HCT116 (cell line): ENCODE measurements around the gene ARHGEF35. TPM values are rescaled to one million over a fixed set of nuclear protein-coding genes. Genes with fewer than 3 reads are reported as not detected.

Source experiments
- ATAC-seq: fragments of 200-7000 bp; cut with Tn5 transposase; 2 replicates; pipeline ENCODE4 v1.9.1; 2020; ENCODE audit warnings: mild to moderate bottlenecking, moderate library complexity
- BruUV-seq: library from RNA; stranded (reverse); fragments of 400-500 nt; replicated peaks from 2 replicates; lab custom pipeline; 2021; lab: Mats Ljungman, UMichigan
- CTCF ChIA-PET: fragments of 300-600 bp; sonication (Branson Sonifier 250); formaldehyde crosslinking; loops from one replicate; lab custom pipeline; 2021; ENCODE audit warnings: antibody characterized with exemption; lab: Charles Lee
- POLR2A ChIA-PET: fragments of 300-600, 350-600 bp; sonication (Branson Sonifier 250); formaldehyde crosslinking; loops from one replicate; lab custom pipeline; 2021; ENCODE audit warnings: antibody characterized with exemption; lab: Charles Lee
- RAD21 ChIA-PET, 2 experiments: fragments of 300-600 bp; sonication (Branson Sonifier 250); formaldehyde crosslinking; loops; one replicate each; lab custom pipeline; 2023; ENCODE audit warnings: low total read pairs in 2 of 2; ENCODE audit not compliant: uncharacterized antibody in 2 of 2, unreplicated experiment in 2 of 2, low non-redundant PET in 1 of 2; lab: Charles Lee
- DNase-seq: peaks from one replicate; pipeline ENCODE4 v3.0.0-alpha.2; 2010; ENCODE audit warnings: low read depth, low spot score
- H2AFZ ChIP-seq: fragments of 200-600 bp; shearing (Covaris generic), sonication (generic); 2 replicates; pipeline ENCODE4 v1.6.1; 2017; ENCODE audit warnings: low read depth, mixed run types, mixed read lengths, antibody characterized with exemption, low read length; ENCODE audit not compliant: poor library complexity, severe bottlenecking
- H3K27ac ChIP-seq: 2 replicates; pipeline ENCODE4 v1.5.1; 2012; ENCODE audit warnings: low read depth, low read length
- H3K27me3 ChIP-seq: fragments of 200-600 bp; sonication (generic); 2 replicates; pipeline ENCODE4 v1.6.1; 2016; ENCODE audit warnings: mixed run types, low read length, mixed read lengths; ENCODE audit not compliant: insufficient read depth
- H3K36me3 ChIP-seq, 2 experiments: fragments of 200-500 bp in 1 of 2; fragments of 200-600 bp in 1 of 2; sonication (Bioruptor generic) in 1 of 2; sonication (generic) in 1 of 2; 2 replicates each; pipeline versions ENCODE4 v1.5.1 to v1.6.1; 2014 to 2016; ENCODE audit warnings: low read length in 2 of 2, inconsistent platforms in 1 of 2, mixed read lengths in 1 of 2, mixed run types in 1 of 2; ENCODE audit not compliant: insufficient read depth in 2 of 2, control insufficient read depth in 1 of 2
- H3K4me1 ChIP-seq, 2 experiments: fragments of 200-600 bp in 1 of 2; sonication (generic) in 1 of 2; 2 replicates each; pipeline versions ENCODE4 v1.5.1 to v1.6.1; 2012 to 2017; ENCODE audit warnings: low read length in 2 of 2, inconsistent platforms in 1 of 2, mild to moderate bottlenecking in 1 of 2, mixed read lengths in 1 of 2, mixed run types in 1 of 2, moderate library complexity in 1 of 2; ENCODE audit not compliant: insufficient read depth in 2 of 2, control insufficient read depth in 1 of 2
- H3K4me2 ChIP-seq: fragments of 200-600 bp; sonication (generic); 2 replicates; pipeline ENCODE4 v1.6.1; 2017; ENCODE audit warnings: mixed run types, low read length, mixed read lengths
- H3K4me3 ChIP-seq, 2 experiments: fragments of 200-600 bp in 1 of 2; sonication (generic) in 1 of 2; replicated peaks in 1 of 2; 2 replicates each; pipeline ENCODE4 v1.5.1; 2011 to 2016; ENCODE audit warnings: low read length in 2 of 2, control low read depth in 1 of 2, low read depth in 1 of 2, mild to moderate bottlenecking in 1 of 2, mixed read lengths in 1 of 2, mixed run types in 1 of 2
- H3K79me2 ChIP-seq: fragments of 200-600 bp; sonication (generic); 2 replicates; pipeline ENCODE4 v1.6.1; 2017; ENCODE audit warnings: mild to moderate bottlenecking, mixed run types, low read length, moderate library complexity, mixed read lengths; ENCODE audit not compliant: insufficient read depth
- H3K9ac ChIP-seq: fragments of 200-600 bp; sonication (generic); 2 replicates; pipeline ENCODE4 v1.6.1; 2016; ENCODE audit warnings: low read length, mixed read lengths
- H3K9me2 ChIP-seq: fragments of 200-600 bp; sonication (generic), shearing (Covaris generic); 2 replicates; pipeline ENCODE4 v1.6.1; 2017; ENCODE audit warnings: mixed run types, mild to moderate bottlenecking, moderate library complexity; ENCODE audit not compliant: insufficient read depth
- H3K9me3 ChIP-seq, 2 experiments: fragments of 200-500 bp in 1 of 2; fragments of 200-600 bp in 1 of 2; sonication (Bioruptor generic) in 1 of 2; sonication (generic) in 1 of 2; 2 replicates each; pipeline ENCODE4 v1.6.1; 2014 to 2017; ENCODE audit warnings: low read length in 2 of 2, mixed read lengths in 2 of 2, inconsistent platforms in 1 of 2, low read depth in 1 of 2, mild to moderate bottlenecking in 1 of 2, mixed run types in 1 of 2, moderate library complexity in 1 of 2; ENCODE audit not compliant: control insufficient read depth in 1 of 2, insufficient read depth in 1 of 2
- H4K20me1 ChIP-seq: fragments of 200-600 bp; sonication (generic), shearing (Covaris generic); 2 replicates; pipeline ENCODE4 v1.6.1; 2017; ENCODE audit warnings: mixed run types, mild to moderate bottlenecking, moderate library complexity; ENCODE audit not compliant: insufficient read depth
- EZH2phosphoT487 ChIP-seq: fragments of 200-600 bp; IDR thresholded peaks from 2 replicates; pipeline ENCODE4 v1.6.1; 2018; ENCODE audit warnings: antibody characterized with exemption, borderline replicate concordance
- JUND ChIP-seq: IDR thresholded peaks from 2 replicates; pipeline ENCODE4 v1.6.1; 2012
- POLR2A ChIP-seq: IDR thresholded peaks from 2 replicates; pipeline ENCODE4 v1.7.0; 2011; ENCODE audit warnings: borderline replicate concordance; ENCODE audit not compliant: insufficient read depth, insufficient read length; ENCODE audit errors: extremely low read depth
- POLR2AphosphoS5 ChIP-seq: IDR thresholded peaks from 2 replicates; pipeline ENCODE4 v1.6.1; 2011; ENCODE audit warnings: mild to moderate bottlenecking, low read depth, low read length, moderate library complexity
- RAD21 ChIP-seq: IDR thresholded peaks from 2 replicates; pipeline ENCODE4 v1.6.1; 2012; ENCODE audit warnings: low read depth, mild to moderate bottlenecking
- SIN3A ChIP-seq: IDR thresholded peaks from 2 replicates; pipeline ENCODE4 v1.6.1; 2012; ENCODE audit warnings: low read depth
- intact Hi-C: fragments of 100-400 bp; cut with micrococcal nuclease; formaldehyde crosslinking; loops from 2 replicates; pipeline ENCODE4 v1.10.0; 2022
- total RNA-seq: library from RNA; stranded (reverse); gene quantifications from one replicate; pipeline ENCODE4 v1.2.1, GENCODE V29; 2021; ENCODE audit not compliant: unreplicated experiment

Gene ARHGEF35
- total RNA-seq, 1 experiment from 2014 or later, result 17.4 TPM

DNA sequence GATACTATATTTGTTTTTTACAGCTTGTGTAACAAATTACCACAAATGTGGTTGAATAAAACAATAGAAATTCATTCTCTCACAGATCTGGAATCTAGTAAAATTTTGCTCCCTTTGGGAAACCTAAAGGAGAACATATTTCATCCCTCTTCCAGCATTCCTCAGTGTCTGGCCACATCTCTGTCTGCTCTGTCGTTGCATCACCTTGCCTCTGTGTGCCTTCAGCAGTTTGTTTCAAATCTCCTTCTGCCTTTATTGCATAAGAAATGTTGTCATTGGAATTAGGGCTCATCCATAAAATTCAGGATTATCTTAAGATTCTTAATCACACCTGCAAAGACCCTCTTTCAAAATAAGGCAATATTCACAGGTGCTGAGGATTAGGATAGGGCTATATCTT lies 58.1 kb downstream of the ARHGEF35 start:
- H3K27me3 ChIP-seq, result no peaks in the 10 kb centered on the region
- ChIA-PET RAD21 (no interaction called here), CTCF (interaction anchor here (3.5 kb wide), 1 partner anchor 10 kb away, joined by 18 read pairs; no protein-coding TSS in a partner anchor), POLR2A (no interaction called here)
- H3K4me1 ChIP-seq, result no peaks in the 10 kb centered on the region
- no peak overlapping the region for H3K4me2 ChIP-seq
- intact Hi-C loops, result no loop called here
- no peak overlapping the region for H3K9ac ChIP-seq
- H3K79me2 ChIP-seq, result no peaks in the 10 kb centered on the region
- no peak overlapping the region for H2AFZ ChIP-seq
- no peaks in the 10 kb centered on the region for H3K9me2 ChIP-seq
- no peak for DNase-seq
- H4K20me1 ChIP-seq, result no peaks in the 10 kb centered on the region
- no peak for ATAC-seq
- H3K36me3 ChIP-seq, result no peaks in the 10 kb centered on the region
- TF ChIP-seq POLR2A (no peak), EZH2phosphoT487 (no peak), RAD21 (no peak), POLR2AphosphoS5 (no peak), SIN3A (no peak), JUND (no peak)
- H3K4me3 ChIP-seq, result no peak overlapping the region
- no TSS peak for BruUV-seq
- H3K27ac ChIP-seq, result no peak overlapping the region
- no peaks in the 10 kb centered on the region for H3K9me3 ChIP-seq

Other genes starting within 250 kb of the ARHGEF35 start
- gene OR2F1, start 241.0 kb downstream of the ARHGEF35 start, total RNA-seq, result not detected
- gene OR6B1, start 195.5 kb downstream of the ARHGEF35 start, total RNA-seq, result not detected
- gene OR2A5, start 146.9 kb downstream of the ARHGEF35 start, total RNA-seq, result not detected
- not detected for gene OR2A25, start 126.0 kb downstream of the ARHGEF35 start, total RNA-seq
- gene OR2A12, start 109.6 kb downstream of the ARHGEF35 start, total RNA-seq, result not detected
- not detected for gene OR2A2, start 86.2 kb downstream of the ARHGEF35 start, total RNA-seq
- gene OR2A14, start 72.7 kb downstream of the ARHGEF35 start, total RNA-seq, result not detected
- gene CTAGE4, start 12.4 kb downstream of the ARHGEF35 start, total RNA-seq, result 6.0 TPM
- gene OR2A42, start 43.8 kb upstream of the ARHGEF35 start, total RNA-seq, result not detected
- 8.1 TPM for gene OR2A7, start 69.0 kb upstream of the ARHGEF35 start, total RNA-seq
- gene CTAGE8, start 73.5 kb upstream of the ARHGEF35 start, total RNA-seq, result 6.1 TPM
- not detected for gene OR2A1, start 116.6 kb upstream of the ARHGEF35 start, total RNA-seq
- 44.2 TPM for gene ARHGEF5, start 159.6 kb upstream of the ARHGEF35 start, total RNA-seq
- not detected for gene NOBOX, start 207.9 kb upstream of the ARHGEF35 start, total RNA-seq